Subcutaneous adipose tissue (tissue), 4 donors: ENCODE data around the gene LPO. TPM values are rescaled to one million over a fixed set of nuclear protein-coding genes. Genes with fewer than 3 reads are reported as not detected.

ENCODE experiments used
- CTCF ChIP-seq: fragments of 450-650 bp; IDR thresholded peaks from one replicate; pipeline ENCODE4 v1.5.1; 2016; ENCODE audit warnings: low read depth, mild to moderate bottlenecking, control low read depth, antibody characterized with exemption, moderate library complexity
- total RNA-seq, 4 donors: library from RNA; depleted of rRNA; stranded (reverse); fragments of >200 nt; gene quantifications; one replicate each; pipeline ENCODE4 v1.1.0, GENCODE V29; 2016

Gene LPO
- total RNA-seq, 4 donors from 2014 or later, result not detected

DNA sequence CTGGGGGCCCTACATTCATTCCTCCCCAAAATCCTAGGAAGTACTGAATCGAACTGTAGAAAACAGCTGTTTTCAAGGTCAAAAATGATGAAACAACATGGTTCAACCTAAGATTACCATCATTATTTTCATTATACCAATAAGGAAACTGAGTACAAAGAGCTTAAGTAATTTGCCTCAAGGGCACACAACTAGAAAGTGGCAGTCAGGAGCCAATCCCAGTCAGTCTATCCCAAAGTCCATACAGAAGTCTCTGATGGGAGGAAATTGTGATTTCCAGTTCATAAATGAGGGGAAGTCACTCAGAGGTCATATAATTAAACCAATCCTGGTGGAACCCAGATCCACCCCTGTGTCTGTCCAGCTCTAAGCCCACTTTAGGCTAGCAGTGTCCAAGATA is 8.4 kb downstream of the LPO start:
- TF ChIP-seq CTCF, result no peak

DNA sequence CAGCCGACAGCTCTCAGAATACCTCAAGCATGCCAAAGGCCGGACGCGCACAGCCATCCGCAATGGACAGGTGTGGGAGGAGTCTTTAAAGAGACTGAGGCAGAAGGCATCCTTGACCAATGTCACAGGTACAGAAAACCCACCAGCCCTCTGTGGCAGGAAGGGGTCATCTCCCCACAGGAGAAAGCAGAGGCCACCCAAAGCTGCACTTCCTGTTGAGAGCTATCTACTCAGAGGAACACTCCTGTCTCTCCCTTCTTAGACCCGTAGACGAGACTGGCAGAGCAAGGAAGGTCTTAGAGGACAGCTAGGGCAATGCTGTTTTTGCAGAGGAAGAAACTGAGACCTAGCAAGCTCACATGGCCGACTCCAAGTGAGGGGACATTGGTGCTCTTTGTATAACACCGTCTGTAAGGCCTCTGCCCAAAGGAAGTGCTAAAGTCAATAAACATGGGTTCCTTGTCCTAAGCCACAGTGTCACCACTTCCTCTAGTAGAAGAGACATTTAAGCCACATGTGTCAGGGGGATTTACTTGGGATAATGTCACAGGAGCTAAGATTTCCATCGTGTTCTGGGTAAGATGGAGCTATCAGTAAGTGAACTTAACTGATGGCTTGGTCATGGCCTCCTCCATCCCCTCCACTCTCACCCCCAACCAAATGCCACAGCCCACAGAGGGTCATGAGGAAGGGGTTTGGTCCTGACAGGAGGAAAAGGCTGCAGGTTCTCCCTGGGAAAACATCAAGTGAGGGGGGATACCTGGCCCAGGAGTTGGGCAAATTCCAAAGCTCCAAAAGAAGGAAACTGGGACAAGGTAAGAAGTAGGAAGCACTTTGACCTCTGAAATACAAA is 9.4 kb downstream of the LPO start:
- no peak for TF ChIP-seq CTCF

- no peak for TF ChIP-seq CTCF
Measured at GRCh38 chr17:58248955-58249269, 10.5 kb downstream of the LPO start.

DNA sequence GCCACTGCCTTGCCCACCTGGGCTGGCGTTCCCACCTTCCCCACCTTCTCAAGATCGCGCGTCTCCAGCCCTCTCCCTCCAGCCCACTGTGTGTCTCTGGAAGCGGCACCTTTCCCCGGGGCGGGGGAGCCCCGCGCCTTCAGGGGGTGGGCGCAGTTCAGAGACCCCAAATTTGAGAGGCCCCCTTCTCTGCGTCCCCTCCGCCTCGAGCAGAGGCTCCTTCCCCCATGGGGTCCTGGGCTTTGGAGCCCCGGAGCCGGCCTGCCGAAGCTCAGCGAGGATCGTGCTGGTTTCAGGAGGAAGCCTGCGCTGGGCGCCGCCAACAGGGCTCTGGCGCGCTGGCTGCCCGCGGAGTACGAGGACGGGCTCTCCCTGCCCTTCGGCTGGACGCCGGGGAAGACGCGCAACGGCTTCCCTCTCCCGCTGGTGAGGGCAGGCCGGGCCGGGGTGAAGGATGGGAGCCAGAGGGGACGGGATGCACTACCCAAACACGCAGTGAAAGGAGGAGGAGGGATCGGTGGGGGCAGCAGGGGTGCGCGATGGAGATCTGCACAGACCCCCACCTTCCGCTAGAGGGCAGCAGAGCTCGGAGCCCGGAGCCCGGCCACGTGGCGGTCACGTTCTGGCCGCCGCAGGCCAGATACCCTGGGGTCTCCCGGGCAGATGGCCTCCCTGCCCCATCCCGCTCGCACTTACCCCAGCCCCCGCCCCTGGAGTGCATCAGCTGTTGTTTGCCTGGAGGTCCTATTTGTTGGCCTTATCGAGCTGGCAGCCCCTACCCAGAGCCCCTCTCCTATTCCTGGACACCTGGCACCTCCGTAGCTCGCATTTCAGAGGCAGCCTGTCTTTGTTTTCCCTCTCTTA is 11.1 kb downstream of the LPO start:
- TF ChIP-seq CTCF, result no peak

DNA sequence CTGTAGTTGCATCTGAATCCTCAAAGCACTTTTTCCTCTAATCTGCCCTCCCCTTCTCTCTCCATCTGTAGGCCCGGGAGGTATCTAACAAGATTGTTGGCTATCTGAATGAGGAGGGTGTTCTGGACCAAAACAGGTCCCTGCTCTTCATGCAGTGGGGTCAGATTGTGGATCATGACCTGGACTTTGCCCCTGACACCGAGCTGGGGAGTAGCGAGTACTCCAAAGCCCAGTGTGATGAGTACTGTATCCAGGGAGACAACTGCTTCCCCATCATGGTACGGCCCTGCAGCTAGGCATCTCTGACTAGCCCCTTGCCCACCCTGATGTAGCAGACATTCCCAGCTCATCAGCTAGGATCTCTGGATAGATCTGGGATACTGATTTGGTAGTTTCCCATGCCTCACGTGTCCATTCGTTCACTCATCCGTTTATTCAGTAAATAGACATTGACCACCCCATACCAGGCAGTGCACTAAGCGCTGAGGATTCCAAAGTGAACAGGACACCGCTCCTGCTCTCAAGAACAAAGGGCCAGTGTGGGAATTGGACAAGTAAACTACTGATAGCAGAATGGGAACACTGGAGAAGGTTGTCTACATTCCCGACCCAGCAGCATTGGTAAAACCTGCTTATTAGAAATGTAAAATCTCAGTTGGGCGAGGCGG is 12.1 kb downstream of the LPO start:
- TF ChIP-seq CTCF, result no peak

GRCh38 chr17:58252141-58252540 is 13.8 kb downstream of the LPO start:
- no peak for TF ChIP-seq CTCF

- no peak for TF ChIP-seq CTCF
Measured at GRCh38 chr17:58253082-58253481, 14.7 kb downstream of the LPO start.
